Sigmoid colon (tissue), 7 donors: Measurements from ENCODE around the gene MYL11. TPM values are rescaled to one million over a fixed set of nuclear protein-coding genes. Genes with fewer than 3 reads are reported as not detected.

Source experiments
- DNase-seq: peaks from one replicate; pipeline ENCODE4 v3.0.0-alpha.2; 2019
- H3K27ac ChIP-seq, 4 donors: fragments of 200-600 bp; sonication (generic); one replicate each; pipeline ENCODE4 v1.5.1; 2016 to 2019; ENCODE audit warnings: mild to moderate bottlenecking in 1 of 4
- H3K27me3 ChIP-seq, 3 donors: fragments of 200-600 bp; sonication (generic); one replicate each; pipeline ENCODE4 v1.5.1; 2019; ENCODE audit warnings: mild to moderate bottlenecking in 1 of 3
- H3K36me3 ChIP-seq, 4 donors: fragments of 200-600 bp; sonication (generic); one replicate each; pipeline ENCODE4 v1.5.1; 2016 to 2019
- H3K4me1 ChIP-seq, 4 donors: fragments of 200-600 bp; sonication (generic); one replicate each; pipeline ENCODE4 v1.5.1; 2017 to 2019
- H3K4me3 ChIP-seq, 4 donors: fragments of 200-600 bp; sonication (generic); one replicate each; pipeline ENCODE4 v1.5.1; 2017 to 2019; ENCODE audit warnings: mild to moderate bottlenecking in 2 of 4, moderate library complexity in 1 of 4
- H3K9me3 ChIP-seq, 4 donors: fragments of 200-600 bp in 3 of 4; sonication (generic) in 3 of 4; one replicate each; pipeline versions ENCODE4 v1.5.1 to v1.6.1; 2013 to 2019
- CTCF ChIP-seq, 4 experiments: fragments of 450-650 bp in 3 of 4; fragments of 200-600 bp in 1 of 4; IDR thresholded peaks; one replicate each; pipeline ENCODE4 v1.5.1; 2016 to 2019; ENCODE audit warnings: antibody characterized with exemption in 4 of 4, mild to moderate bottlenecking in 3 of 4, moderate library complexity in 2 of 4
- EP300 ChIP-seq, 4 donors: sonication (generic); formaldehyde crosslinking; IDR thresholded peaks; one replicate each; pipeline ENCODE4 v1.6.1; 2017; ENCODE audit warnings: antibody characterized with exemption in 4 of 4
- POLR2A ChIP-seq, 2 donors: fragments of 450-650 bp; IDR thresholded peaks; one replicate each; pipeline ENCODE4 v1.6.1; 2016; ENCODE audit warnings: antibody characterized with exemption in 2 of 2, mild to moderate bottlenecking in 2 of 2, moderate library complexity in 2 of 2
- POLR2AphosphoS5 ChIP-seq, 4 donors: sonication (generic); formaldehyde crosslinking; IDR thresholded peaks; one replicate each; pipeline ENCODE4 v1.6.1; 2017; ENCODE audit warnings: antibody characterized with exemption in 4 of 4
- WGBS, 2 donors: extraction: QIAGEN DNeasy Blood & Tissue Kit; methylation state at CpG; one replicate each; pipeline ENCODE4 v1.1.7; 2013; 5-methylcytosine and 5-hydroxymethylcytosine counted together
- intact Hi-C: fragments of 100-400 bp; cut with DNase I; formaldehyde crosslinking; loops from one replicate; pipeline ENCODE4 v1.15.1; 2023
- polyA plus RNA-seq, 3 donors: library from polyadenylated mRNA; stranded (reverse); fragments of 200-250 nt; gene quantifications; one replicate each; pipeline ENCODE4 v1.2.3, GENCODE V29; 2013
- total RNA-seq, 4 donors: library from RNA; depleted of rRNA; stranded (reverse); fragments of >200 nt; gene quantifications; one replicate each; pipeline ENCODE4 v1.1.0, GENCODE V29; 2016
- donor health status: healthy with polysubstance abuse.
- donor health status: Bipolar disorder and iron deficiency.
- donor health status: healthy.

Gene MYL11
- total and polyA plus RNA-seq, 7 donors, result not detected

- Histone ChIP-seq H3K36me3 (peaks cover 0 to 40% (median 14%) of the 10 kb centered on the region in 4 donors), H3K27me3 (no peaks in the 10 kb centered on the region), H3K9me3 (no peaks in the 10 kb centered on the region), H3K27ac (peak overlapping the region; percentile 79 to 99 (median 94)), H3K4me1 (peaks cover 0 to 53% (median 49%) of the 10 kb centered on the region in 4 donors), H3K4me3 (no peak overlapping the region)
- no peak for TF ChIP-seq POLR2A (IDR thresholded peaks at IDR 0.05)
- TF ChIP-seq POLR2AphosphoS5 (IDR thresholded peaks at IDR 0.05), result peak; percentile 64 to 81 (median 79)
- TF ChIP-seq CTCF (IDR thresholded peaks at IDR 0.05), result no peak
- intact Hi-C loops, result loop anchor here (1.0 to 2.0 kb wide), 2 partner anchors 17 to 55 kb away; partner anchors contain the start of gene ZNF771
- peak; percentile 94 for DNase-seq
- WGBS, 2 donors, result 81 to 82% methylated on average over 11 of the region's 11 CpGs
Observed at GRCh38 chr16:30351586-30352419, 22.8 kb upstream of the MYL11 start.

- Histone ChIP-seq H3K4me1 (peaks cover 0 to 58% (median 50%) of the 10 kb centered on the region in 4 donors), H3K27me3 (no peaks in the 10 kb centered on the region), H3K36me3 (peaks cover 0 to 45% (median 19%) of the 10 kb centered on the region in 4 donors), H3K9me3 (no peaks in the 10 kb centered on the region), H3K27ac (peak overlapping the region; percentile 93 to 99 (median 96)), H3K4me3 (no peak overlapping the region)
- intact Hi-C loops, result loop anchor here (1.0 to 2.0 kb wide), 2 partner anchors 17 to 54 kb away; partner anchors contain the start of gene ZNF771
- TF ChIP-seq CTCF (IDR thresholded peaks at IDR 0.05), result no peak
- TF ChIP-seq POLR2AphosphoS5 (IDR thresholded peaks at IDR 0.05), result no peak
- no peak for TF ChIP-seq POLR2A (IDR thresholded peaks at IDR 0.05)
- TF ChIP-seq EP300 (IDR thresholded peaks at IDR 0.05), result no peak
- no peak for DNase-seq
- 89 to 91% methylated on average over 14 of the region's 14 CpGs for WGBS, 2 donors
Observed at GRCh38 chr16:30352488-30353401, 21.9 kb upstream of the MYL11 start.

GRCh38 chr16:30353438-30354129, 21.0 kb upstream of the MYL11 start:
- WGBS, 2 donors, result 71 to 88% methylated on average over 23 of the region's 23 CpGs
- no peak for DNase-seq
- intact Hi-C loops, result loop anchor here (2.0 kb wide), 1 partner anchor 53 kb away; the partner anchor contains the start of gene ZNF771
- H3K4me3 ChIP-seq, result peak overlapping the region in 1 of 4 donors; percentile 91
- peaks cover 0 to 58% (median 50%) of the 10 kb centered on the region in 4 donors for H3K4me1 ChIP-seq
- no peaks in the 10 kb centered on the region for H3K27me3 ChIP-seq
- TF ChIP-seq POLR2A (IDR thresholded peaks at IDR 0.05) (no peak), POLR2AphosphoS5 (IDR thresholded peaks at IDR 0.05) (no peak), EP300 (IDR thresholded peaks at IDR 0.05) (no peak), CTCF (IDR thresholded peaks at IDR 0.05) (no peak)
- no peaks in the 10 kb centered on the region for H3K9me3 ChIP-seq
- peaks cover 0 to 53% (median 28%) of the 10 kb centered on the region in 4 donors for H3K36me3 ChIP-seq
- H3K27ac ChIP-seq, result peak overlapping the region; percentile 93 to 99 (median 96)
